Subcutaneous abdominal adipose tissue (tissue), 5 donors: ENCODE measurements around the gene STAG1.
A peak's percentile ranks its signal among the peaks of the same experiment; 100 is the strongest.
"Not testable (repeated sequence)": the region's sequence is repeated elsewhere in the genome, so short reads cannot be mapped to it uniquely, and the experiment has no call there.

Source experiments
- H3K27ac ChIP-seq: one replicate; pipeline ENCODE4 v1.7.0; 2013; ENCODE audit warnings: low read depth, mild to moderate bottlenecking, inconsistent platforms, low read length, moderate library complexity
- H3K27me3 ChIP-seq, 5 donors: one replicate each; pipeline ENCODE4 v1.7.0; 2013; ENCODE audit warnings: low read length in 5 of 5, inconsistent platforms in 1 of 5; ENCODE audit not compliant: control insufficient read depth in 5 of 5, insufficient read depth in 4 of 5
- H3K36me3 ChIP-seq, 5 donors: one replicate each; pipeline ENCODE4 v1.7.0; 2013; ENCODE audit warnings: low read length in 5 of 5; ENCODE audit not compliant: control insufficient read depth in 5 of 5, insufficient read depth in 5 of 5
- H3K4me1 ChIP-seq, 5 donors: one replicate each; pipeline ENCODE4 v1.7.0; 2013; ENCODE audit warnings: low read length in 5 of 5, mild to moderate bottlenecking in 3 of 5, moderate library complexity in 1 of 5; ENCODE audit not compliant: control insufficient read depth in 5 of 5, insufficient read depth in 5 of 5
- H3K4me3 ChIP-seq, 5 donors: one replicate each; pipeline ENCODE4 v1.7.0; 2013; ENCODE audit warnings: low read length in 5 of 5, low read depth in 1 of 5
- H3K9ac ChIP-seq, 5 donors: one replicate each; pipeline ENCODE4 v1.7.0; 2013; ENCODE audit warnings: low read length in 5 of 5, mild to moderate bottlenecking in 4 of 5, moderate library complexity in 3 of 5
- H3K9me3 ChIP-seq, 5 donors: one replicate each; pipeline ENCODE4 v1.7.0; 2013; ENCODE audit warnings: low read length in 5 of 5; ENCODE audit not compliant: control insufficient read depth in 5 of 5
- donor health status: healthy.
- donor health status: healthy.
- donor health status: healthy.
- donor health status: healthy.
- donor health status: healthy.

The STAG1 gene

GRCh38 chr3:136474876-136475275, 277.3 kb downstream of the STAG1 start:
- H3K27me3 ChIP-seq, H3K4me1 ChIP-seq, H3K27ac ChIP-seq, H3K4me3 ChIP-seq, H3K9me3 ChIP-seq, H3K9ac ChIP-seq: not testable (repeated sequence)
- peaks cover 11 to 34% (median 21%) of the 10 kb centered on the region in 5 donors for H3K36me3 ChIP-seq

GRCh38 chr3:136473716-136474326, 278.4 kb downstream of the STAG1 start:
- Histone ChIP-seq H3K36me3 (peaks cover 11 to 34% (median 21%) of the 10 kb centered on the region in 5 donors), H3K9ac (no peak overlapping the region), H3K9me3 (no peaks in the 10 kb centered on the region), H3K4me1 (no peaks in the 10 kb centered on the region), H3K27ac (no peak overlapping the region), H3K27me3 (no peaks in the 10 kb centered on the region), H3K4me3 (no peak overlapping the region)

- Histone ChIP-seq H3K4me3 (no peak overlapping the region), H3K4me1 (no peaks in the 10 kb centered on the region), H3K27me3 (no peaks in the 10 kb centered on the region), H3K36me3 (peaks cover 7 to 18% (median 9%) of the 10 kb centered on the region in 5 donors), H3K9me3 (no peaks in the 10 kb centered on the region), H3K9ac (no peak overlapping the region), H3K27ac (no peak overlapping the region)
These were observed 286.9 kb downstream of the STAG1 start for GRCh38 chr3:136465296-136465695.

- no peaks in the 10 kb centered on the region for H3K4me1 ChIP-seq
- no peak overlapping the region for H3K27ac ChIP-seq
- H3K9me3 ChIP-seq = no peaks in the 10 kb centered on the region
- H3K4me3 ChIP-seq = no peak overlapping the region
- no peaks in the 10 kb centered on the region for H3K27me3 ChIP-seq
- no peak overlapping the region for H3K9ac ChIP-seq
- peaks cover 7 to 18% (median 9%) of the 10 kb centered on the region in 5 donors for H3K36me3 ChIP-seq
These were observed 287.7 kb downstream of the STAG1 start for GRCh38 chr3:136464502-136464901.

DNA sequence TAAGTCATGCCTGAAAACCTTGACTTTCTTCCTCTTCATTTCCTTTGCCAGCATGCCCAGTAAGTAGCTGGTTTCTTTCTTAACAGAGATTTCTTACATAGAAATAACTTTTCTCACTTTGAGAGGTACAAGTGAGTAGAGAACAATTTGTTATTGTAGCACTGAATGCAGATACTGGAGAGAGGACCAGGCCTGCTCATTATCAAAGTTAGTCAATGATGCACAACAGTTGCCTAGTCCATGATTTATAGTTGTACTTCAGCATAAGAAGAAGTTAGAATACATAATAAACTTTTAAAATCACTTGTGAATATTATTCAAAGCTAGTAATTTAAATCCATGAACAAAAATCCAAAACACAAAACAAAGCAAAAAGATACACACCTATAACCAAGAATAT, 289.0 kb downstream of the STAG1 start:
- Histone ChIP-seq H3K27ac (no peak overlapping the region), H3K36me3 (peaks cover 7 to 19% (median 9%) of the 10 kb centered on the region in 5 donors), H3K4me1 (no peaks in the 10 kb centered on the region), H3K4me3 (no peak overlapping the region), H3K27me3 (no peaks in the 10 kb centered on the region), H3K9me3 (peaks cover 0 to 3% (median 0%) of the 10 kb centered on the region in 5 donors), H3K9ac (no peak overlapping the region)

DNA sequence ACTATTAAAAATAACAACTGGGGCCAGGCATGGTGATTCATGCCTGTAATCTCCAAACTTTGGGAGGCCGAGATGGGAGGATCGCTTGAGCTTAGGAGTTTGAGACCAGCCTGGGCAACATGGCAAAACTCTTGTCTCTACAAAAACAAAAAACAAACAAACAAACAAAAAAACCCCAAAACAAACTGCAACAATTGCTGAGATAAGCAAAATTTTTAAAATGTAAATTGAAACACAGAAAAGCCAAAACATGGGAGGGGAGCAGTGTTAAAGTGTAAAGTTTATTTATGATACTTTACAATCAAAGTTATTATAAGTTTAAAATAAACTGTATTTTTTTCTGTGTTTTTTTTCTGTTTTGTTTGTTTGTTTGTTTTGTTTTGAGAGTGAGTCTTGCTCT, 294.4 kb downstream of the STAG1 start:
- H3K27me3 ChIP-seq = no peaks in the 10 kb centered on the region
- no peaks in the 10 kb centered on the region for H3K4me1 ChIP-seq
- peaks cover 18 to 32% (median 25%) of the 10 kb centered on the region in 5 donors for H3K36me3 ChIP-seq
- no peak overlapping the region for H3K9ac ChIP-seq
- peak overlapping the region in 1 of 5 donors; percentile 35 for H3K4me3 ChIP-seq
- H3K9me3 ChIP-seq = peaks cover 23 to 33% (median 27%) of the 10 kb centered on the region in 5 donors
- no peak overlapping the region for H3K27ac ChIP-seq

DNA sequence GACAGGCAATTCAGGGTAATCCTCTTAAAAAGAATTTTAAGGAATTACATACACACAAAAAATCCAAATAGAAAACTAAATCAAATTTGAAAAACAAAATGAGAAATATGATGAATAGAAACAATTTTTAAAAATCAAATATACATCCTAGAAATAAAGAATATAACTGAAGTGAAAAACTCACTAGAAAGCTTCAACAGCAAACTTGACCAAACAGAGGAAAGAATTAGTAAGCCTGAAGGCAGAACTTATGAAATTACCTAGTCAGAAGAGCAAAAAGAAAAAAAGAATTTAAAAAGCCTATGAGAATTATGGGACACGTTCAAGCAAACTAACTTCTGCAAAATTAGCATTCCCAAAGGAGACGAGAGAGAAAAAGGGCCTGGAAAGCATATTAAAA, 296.0 kb downstream of the STAG1 start:
- Histone ChIP-seq H3K4me3 (no peak overlapping the region), H3K36me3 (peaks cover 15 to 34% (median 27%) of the 10 kb centered on the region in 5 donors), H3K27ac (no peak overlapping the region), H3K27me3 (no peaks in the 10 kb centered on the region), H3K9me3 (peaks cover 23 to 33% (median 27%) of the 10 kb centered on the region in 5 donors), H3K9ac (no peak overlapping the region), H3K4me1 (no peaks in the 10 kb centered on the region)

DNA sequence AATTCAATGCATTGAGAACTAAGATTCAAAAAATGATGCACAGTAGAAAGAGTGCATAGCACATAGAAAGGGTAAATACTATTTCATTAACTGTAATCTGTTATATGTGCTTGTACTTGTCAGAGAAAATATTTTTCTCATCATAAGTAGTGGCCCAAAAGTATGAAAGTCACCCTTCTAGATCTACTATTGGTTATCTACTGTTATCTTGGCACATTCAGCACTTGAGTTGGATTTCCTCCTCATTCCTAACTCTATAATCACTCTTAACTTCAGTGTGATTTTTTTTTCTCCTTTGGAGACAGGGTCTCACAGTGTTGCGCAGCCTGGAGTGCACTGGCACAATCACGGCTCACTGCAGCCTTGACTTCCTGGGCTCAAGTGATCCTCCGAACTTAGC, 307.6 kb downstream of the STAG1 start:
- peaks cover 12 to 41% (median 20%) of the 10 kb centered on the region in 5 donors for H3K36me3 ChIP-seq
- no peak overlapping the region for H3K4me3 ChIP-seq
- H3K9me3 ChIP-seq = no peaks in the 10 kb centered on the region

GRCh38 chr3:136437043-136437442, 315.1 kb downstream of the STAG1 start:
- Histone ChIP-seq H3K9ac (no peak overlapping the region), H3K36me3 (peaks cover 4 to 22% (median 16%) of the 10 kb centered on the region in 5 donors), H3K4me1 (no peaks in the 10 kb centered on the region), H3K4me3 (no peak overlapping the region), H3K27me3 (no peaks in the 10 kb centered on the region), H3K9me3 (no peaks in the 10 kb centered on the region), H3K27ac (no peak overlapping the region)

More for the DNA sequence above, 307.6 kb downstream of the STAG1 start:
- no peak overlapping the region for H3K9ac ChIP-seq
- H3K27me3 ChIP-seq = no peaks in the 10 kb centered on the region
- no peaks in the 10 kb centered on the region for H3K4me1 ChIP-seq
- no peak overlapping the region for H3K27ac ChIP-seq

GRCh38 chr3:136434429-136434828, 317.7 kb downstream of the STAG1 start:
- Histone ChIP-seq H3K4me3 (no peak overlapping the region), H3K9ac (no peak overlapping the region), H3K9me3 (no peaks in the 10 kb centered on the region), H3K27ac (no peak overlapping the region), H3K36me3 (peaks cover 2 to 12% (median 7%) of the 10 kb centered on the region in 5 donors), H3K27me3 (no peaks in the 10 kb centered on the region), H3K4me1 (no peaks in the 10 kb centered on the region)
